Measurements from ENCODE around the gene KLF6. TPM values are rescaled to one million over a fixed set of nuclear protein-coding genes. Genes with fewer than 3 reads are reported as not detected.

KLF6 gene
- total and polyA plus RNA-seq, 5 donors: 27.2 to 46.1 (median 37.2) TPM

GRCh38 chr10:3808689-3809199 lies 23.7 kb upstream of the KLF6 start:
- H3K27me3 ChIP-seq (ENCODE audit: control insufficient read depth, insufficient read depth): no peaks in the 10 kb centered on the region
- no peak for ATAC-seq
- intact Hi-C loops (cut with DNase I): no loop called here
- H3K9me3 ChIP-seq (ENCODE audit: control insufficient read depth, low read length): no peaks in the 10 kb centered on the region
- DNase-seq: no peak
- WGBS: 88% methylated on average over 6 of the region's 6 CpGs
- peak overlapping the region; percentile 83 for H3K27ac ChIP-seq (ENCODE audit: low read length)
- no peak overlapping the region for H3K4me3 ChIP-seq (ENCODE audit: low read length)
- H3K4me1 ChIP-seq (ENCODE audit: control insufficient read depth, insufficient read depth, low read length): peaks cover 23% of the 10 kb centered on the region

- H3K9me3 ChIP-seq (ENCODE audit: control insufficient read depth, low read length): no peaks in the 10 kb centered on the region
- H3K27me3 ChIP-seq (ENCODE audit: control insufficient read depth, insufficient read depth): no peaks in the 10 kb centered on the region
- H3K4me3 ChIP-seq (ENCODE audit: low read length): no peak overlapping the region
- peak overlapping the region; percentile 94 for H3K27ac ChIP-seq (ENCODE audit: low read length)
- DNase-seq (peak in 1 of 3 donors; percentile 32), ATAC-seq (peak in 1 of 2 donors; percentile 36)
- 44% methylated on average over 12 of the region's 12 CpGs for WGBS
- intact Hi-C loops (cut with DNase I): no loop called here
- H3K4me1 ChIP-seq (ENCODE audit: control insufficient read depth, insufficient read depth, low read length): peaks cover 23% of the 10 kb centered on the region
These were observed 23.0 kb upstream of the KLF6 start for GRCh38 chr10:3807928-3808496.

- 69% methylated on average over 15 of the region's 15 CpGs for WGBS
- Histone ChIP-seq H3K4me1 (ENCODE audit: control insufficient read depth, insufficient read depth, low read length) (peaks cover 23% of the 10 kb centered on the region), H3K27me3 (ENCODE audit: control insufficient read depth, insufficient read depth) (no peaks in the 10 kb centered on the region), H3K9me3 (ENCODE audit: control insufficient read depth, low read length) (no peaks in the 10 kb centered on the region), H3K4me3 (ENCODE audit: low read length) (no peak overlapping the region), H3K27ac (ENCODE audit: low read length) (peak overlapping the region; percentile 94)
- intact Hi-C loops (cut with DNase I): no loop called here
- ATAC-seq: no peak
- no peak for DNase-seq
These were observed 22.4 kb upstream of the KLF6 start for GRCh38 chr10:3807211-3807927.

GRCh38 chr10:3806603-3807002 lies 21.6 kb upstream of the KLF6 start:
- H3K4me3 ChIP-seq (ENCODE audit: low read length): no peak overlapping the region
- H3K27ac ChIP-seq (ENCODE audit: low read length): peak overlapping the region; percentile 94
- peaks cover 23% of the 10 kb centered on the region for H3K4me1 ChIP-seq (ENCODE audit: control insufficient read depth, insufficient read depth, low read length)
- peak in 1 of 2 donors; percentile 49 for ATAC-seq
- H3K9me3 ChIP-seq (ENCODE audit: control insufficient read depth, low read length): no peaks in the 10 kb centered on the region
- DNase-seq: no peak
- no peaks in the 10 kb centered on the region for H3K27me3 ChIP-seq (ENCODE audit: control insufficient read depth, insufficient read depth)
- intact Hi-C loops (cut with DNase I): no loop called here
- 56% methylated on average over 5 of the region's 5 CpGs for WGBS

GRCh38 chr10:3805791-3806461 lies 20.9 kb upstream of the KLF6 start:
- H3K27ac ChIP-seq (ENCODE audit: low read length): peak overlapping the region; percentile 98
- no peaks in the 10 kb centered on the region for H3K27me3 ChIP-seq (ENCODE audit: control insufficient read depth, insufficient read depth)
- intact Hi-C loops (cut with DNase I): no loop called here
- ATAC-seq (peak; percentile 7 to 19), DNase-seq (peak in 2 of 3 donors; percentile 47 to 56)
- H3K9me3 ChIP-seq (ENCODE audit: control insufficient read depth, low read length): no peaks in the 10 kb centered on the region
- no peak overlapping the region for H3K4me3 ChIP-seq (ENCODE audit: low read length)
- peaks cover 23% of the 10 kb centered on the region for H3K4me1 ChIP-seq (ENCODE audit: control insufficient read depth, insufficient read depth, low read length)
- 38% methylated on average over 10 of the region's 10 CpGs for WGBS

GRCh38 chr10:3805201-3805790 lies 20.3 kb upstream of the KLF6 start:
- intact Hi-C loops (cut with DNase I): no loop called here
- Histone ChIP-seq H3K27ac (ENCODE audit: low read length) (peak overlapping the region; percentile 98), H3K9me3 (ENCODE audit: control insufficient read depth, low read length) (no peaks in the 10 kb centered on the region), H3K27me3 (ENCODE audit: control insufficient read depth, insufficient read depth) (no peaks in the 10 kb centered on the region), H3K4me3 (ENCODE audit: low read length) (no peak overlapping the region), H3K4me1 (ENCODE audit: control insufficient read depth, insufficient read depth, low read length) (peaks cover 23% of the 10 kb centered on the region)
- 35% methylated on average over 7 of the region's 7 CpGs for WGBS
- no peak for ATAC-seq
- DNase-seq: no peak

- no peak overlapping the region for H3K4me3 ChIP-seq (ENCODE audit: low read length)
- 36% methylated on average over 13 of the region's 13 CpGs for WGBS
- DNase-seq: peak in 1 of 3 donors; percentile 56
- H3K9me3 ChIP-seq (ENCODE audit: control insufficient read depth, low read length): no peaks in the 10 kb centered on the region
- H3K27me3 ChIP-seq (ENCODE audit: control insufficient read depth, insufficient read depth): no peaks in the 10 kb centered on the region
- H3K27ac ChIP-seq (ENCODE audit: low read length): peak overlapping the region; percentile 93
- intact Hi-C loops (cut with DNase I): no loop called here
- ATAC-seq: no peak
- peaks cover 21% of the 10 kb centered on the region for H3K4me1 ChIP-seq (ENCODE audit: control insufficient read depth, insufficient read depth, low read length)
These were observed 19.1 kb upstream of the KLF6 start for GRCh38 chr10:3803927-3804741.

- intact Hi-C loops (cut with DNase I): no loop called here
These were observed 18.4 kb upstream of the KLF6 start for GRCh38 chr10:3803295-3803926.

GRCh38 chr10:3802526-3803265 lies 17.7 kb upstream of the KLF6 start:
- Histone ChIP-seq H3K4me1 (ENCODE audit: control insufficient read depth, insufficient read depth, low read length) (peaks cover 16% of the 10 kb centered on the region), H3K27ac (ENCODE audit: low read length) (no peak overlapping the region), H3K9me3 (ENCODE audit: control insufficient read depth, low read length) (no peaks in the 10 kb centered on the region), H3K4me3 (ENCODE audit: low read length) (no peak overlapping the region), H3K27me3 (ENCODE audit: control insufficient read depth, insufficient read depth) (no peaks in the 10 kb centered on the region)
- intact Hi-C loops (cut with DNase I): no loop called here
- no peak for DNase-seq
- ATAC-seq: no peak
- WGBS: 93% methylated on average over 8 of the region's 8 CpGs

More at GRCh38 chr10:3803295-3803926, 18.4 kb upstream of the KLF6 start:
- H3K4me3 ChIP-seq (ENCODE audit: low read length): no peak overlapping the region
- no peak for DNase-seq
- WGBS: 44% methylated on average over 11 of the region's 11 CpGs
- H3K27me3 ChIP-seq (ENCODE audit: control insufficient read depth, insufficient read depth): no peaks in the 10 kb centered on the region
- H3K4me1 ChIP-seq (ENCODE audit: control insufficient read depth, insufficient read depth, low read length): peaks cover 21% of the 10 kb centered on the region
- no peak for ATAC-seq
- no peaks in the 10 kb centered on the region for H3K9me3 ChIP-seq (ENCODE audit: control insufficient read depth, low read length)
- H3K27ac ChIP-seq (ENCODE audit: low read length): peak overlapping the region; percentile 82

Data from right cardiac atrium (tissue), 5 donors.